Ovary (tissue), 9 donors: ENCODE measurements around the gene PAIP1. TPM values are rescaled to one million over a fixed set of nuclear protein-coding genes. Genes with fewer than 3 reads are reported as not detected.
A peak's percentile ranks its signal among the peaks of the same experiment; 100 is the strongest.

Experiments
- DNase-seq, 5 donors: peaks; one replicate each; pipeline ENCODE4 v3.0.0-alpha.2; 2019 to 2020
- H3K27ac ChIP-seq, 2 donors: fragments of 200-600 bp; one replicate each; pipeline versions ENCODE4 v1.5.1 to v1.8.0; 2019 to 2022
- H3K27me3 ChIP-seq: fragments of 200-600 bp; one replicate; pipeline ENCODE4 v1.8.0; 2022
- H3K36me3 ChIP-seq: fragments of 200-600 bp; sonication (generic); one replicate; pipeline ENCODE4 v1.5.1; 2019
- H3K4me1 ChIP-seq: one replicate; pipeline ENCODE4 v1.8.1; 2013; ENCODE audit warnings: mild to moderate bottlenecking, moderate library complexity; ENCODE audit not compliant: insufficient read depth
- H3K4me3 ChIP-seq: fragments of 200-600 bp; sonication (generic); one replicate; pipeline ENCODE4 v1.5.1; 2017
- H3K9me3 ChIP-seq, 2 donors: fragments of 200-600 bp in 1 of 2; sonication (generic) in 1 of 2; one replicate each; pipeline versions ENCODE4 v1.5.1 to v1.8.1; 2013 to 2019; ENCODE audit warnings: mild to moderate bottlenecking in 1 of 2, moderate library complexity in 1 of 2
- CTCF ChIP-seq, 3 donors: fragments of 450-650 bp in 2 of 3; fragments of 200-600 bp in 1 of 3; IDR thresholded peaks; one replicate each; pipeline versions ENCODE4 v1.5.1 to v1.8.0; 2016 to 2022; ENCODE audit warnings: antibody characterized with exemption in 3 of 3, mild to moderate bottlenecking in 1 of 3
- EP300 ChIP-seq: sonication (generic); formaldehyde crosslinking; IDR thresholded peaks from one replicate; pipeline ENCODE4 v1.6.1; 2017; ENCODE audit warnings: antibody characterized with exemption
- POLR2A ChIP-seq: fragments of 450-650 bp; IDR thresholded peaks from one replicate; pipeline ENCODE4 v1.6.1; 2017; ENCODE audit warnings: antibody characterized with exemption, mild to moderate bottlenecking, moderate library complexity
- WGBS, 3 donors: extraction: QIAGEN DNeasy Blood & Tissue Kit in 1 of 3; methylation state at CpG; one replicate each; pipeline versions ENCODE4 v1.1.5 to v1.1.7; 2013 to 2017; 5-methylcytosine and 5-hydroxymethylcytosine counted together
- intact Hi-C, 4 donors: fragments of 100-400 bp; cut with DNase I; formaldehyde crosslinking; loops; one replicate each; pipeline versions ENCODE4 v1.11.0 to v1.15.1; 2022 to 2023
- polyA plus RNA-seq, 2 donors: library from polyadenylated mRNA; stranded (reverse); fragments of 200-250 nt in 1 of 2; fragments of 350-450 nt in 1 of 2; fragmentation: Illumina TruSeq in 1 of 2; extraction: RNeasy Lipid Tissue Mini Kit (QIAGEN cat#74804) in 1 of 2; gene quantifications; one replicate each; pipeline ENCODE4 v1.2.3, GENCODE V29; 2013 to 2014
- total RNA-seq, 7 donors: library from RNA; depleted of rRNA in 2 of 7; stranded (reverse); fragments of >200 nt in 2 of 7; fragmentation: NEBNext Ultra II Directional in 3 of 7; extraction: Animal tissue kit (Norgen Biotek cat#: 25700) in 3 of 7; gene quantifications; one replicate each; pipeline versions ENCODE4 v1.1.0 to v1.2.4, GENCODE V29; 2016 to 2023
- donor health status: DM: no; HTN: no; CAD: no; lungs with moderate emphysema.
- donor health status: DM: no; HTN: no; CAD: no.
- donor health status: Bipolar disorder and iron deficiency.
- donor health status: DM: yes; HTN: yes; CAD: no.
- donor health status: DM: no; HTN: no; CAD: no.
- donor health status: DM: yes; HTN: yes; CAD: no.

The PAIP1 gene
- total and polyA plus RNA-seq, 9 donors, result 45.3 to 75.8 (median 61.6) TPM

GRCh38 chr5:43491326-43491725, 65.6 kb downstream of the PAIP1 start:
- WGBS, 3 donors, result 96 to 99% (median 96%) methylated on average over 1 of the region's 1 CpG
- DNase-seq, result no peak
- intact Hi-C loops, result no loop called here
- no peaks in the 10 kb centered on the region for H3K36me3 ChIP-seq
- H3K27ac ChIP-seq, result no peak overlapping the region
- no peaks in the 10 kb centered on the region for H3K27me3 ChIP-seq
- no peaks in the 10 kb centered on the region for H3K4me1 ChIP-seq
- no peaks in the 10 kb centered on the region for H3K9me3 ChIP-seq
- H3K4me3 ChIP-seq, result no peak overlapping the region
- TF ChIP-seq CTCF (IDR thresholded peaks at IDR 0.05) (no peak), EP300 (no peak), POLR2A (no peak)

GRCh38 chr5:43486353-43486752, 70.5 kb downstream of the PAIP1 start:
- Histone ChIP-seq H3K27ac (no peak overlapping the region), H3K36me3 (no peaks in the 10 kb centered on the region), H3K27me3 (no peaks in the 10 kb centered on the region), H3K9me3 (no peaks in the 10 kb centered on the region), H3K4me1 (peaks cover 3% of the 10 kb centered on the region), H3K4me3 (no peak overlapping the region)
- DNase-seq, result no peak
- intact Hi-C loops, result loop anchor here in 1 of 4 donors (10.0 kb wide), 1 partner anchor 672 kb away; the partner anchor contains the start of gene SELENOP
- TF ChIP-seq POLR2A (no peak), EP300 (no peak), CTCF (IDR thresholded peaks at IDR 0.05) (no peak)
- WGBS, 3 donors, result 84 to 88% (median 87%) methylated on average over 3 of the region's 3 CpGs

GRCh38 chr5:43485406-43485805, 71.5 kb downstream of the PAIP1 start:
- intact Hi-C loops, result loop anchor here in 1 of 4 donors (10.0 kb wide), 1 partner anchor 671 kb away; the partner anchor contains the start of gene SELENOP
- Histone ChIP-seq H3K36me3 (no peaks in the 10 kb centered on the region), H3K4me1 (peaks cover 3% of the 10 kb centered on the region), H3K4me3 (no peak overlapping the region), H3K27me3 (no peaks in the 10 kb centered on the region), H3K9me3 (no peaks in the 10 kb centered on the region), H3K27ac (no peak overlapping the region)
- TF ChIP-seq POLR2A, result no peak
- no peak for TF ChIP-seq EP300
- no peak for TF ChIP-seq CTCF (IDR thresholded peaks at IDR 0.05)
- WGBS, 3 donors, result 93 to 98% (median 95%) methylated on average over 2 of the region's 2 CpGs
- no peak for DNase-seq

GRCh38 chr5:43484106-43484849, 72.6 kb downstream of the PAIP1 start:
- TF ChIP-seq CTCF (IDR thresholded peaks at IDR 0.05) (peak; percentile 62 to 69 (median 65)), POLR2A (no peak), EP300 (no peak)
- H3K27me3 ChIP-seq, result no peaks in the 10 kb centered on the region
- WGBS, 3 donors, result 3% methylated on average over 32 of the region's 32 CpGs
- peak; percentile 77 to 85 (median 82) for DNase-seq
- H3K4me3 ChIP-seq, result peak overlapping the region; percentile 83
- peak overlapping the region; percentile 88 to 94 for H3K27ac ChIP-seq
- intact Hi-C loops, result loop anchor here in 1 of 4 donors (5.0 to 10.0 kb wide), 2 partner anchors 73 to 669 kb away; partner anchors contain the start of genes PAIP1 and SELENOP
- no peaks in the 10 kb centered on the region for H3K9me3 ChIP-seq
- H3K4me1 ChIP-seq, result peaks cover 3% of the 10 kb centered on the region
- H3K36me3 ChIP-seq, result no peaks in the 10 kb centered on the region
